ENCODE results near the gene TBX6. TPM values are rescaled to one million over a fixed set of nuclear protein-coding genes. Genes with fewer than 3 reads are reported as not detected.

TBX6 gene
- total and polyA plus RNA-seq, 2 of the 4 experiments (the other 2 are of a cell fraction) = 0.10 TPM; not detected in 1

DNA sequence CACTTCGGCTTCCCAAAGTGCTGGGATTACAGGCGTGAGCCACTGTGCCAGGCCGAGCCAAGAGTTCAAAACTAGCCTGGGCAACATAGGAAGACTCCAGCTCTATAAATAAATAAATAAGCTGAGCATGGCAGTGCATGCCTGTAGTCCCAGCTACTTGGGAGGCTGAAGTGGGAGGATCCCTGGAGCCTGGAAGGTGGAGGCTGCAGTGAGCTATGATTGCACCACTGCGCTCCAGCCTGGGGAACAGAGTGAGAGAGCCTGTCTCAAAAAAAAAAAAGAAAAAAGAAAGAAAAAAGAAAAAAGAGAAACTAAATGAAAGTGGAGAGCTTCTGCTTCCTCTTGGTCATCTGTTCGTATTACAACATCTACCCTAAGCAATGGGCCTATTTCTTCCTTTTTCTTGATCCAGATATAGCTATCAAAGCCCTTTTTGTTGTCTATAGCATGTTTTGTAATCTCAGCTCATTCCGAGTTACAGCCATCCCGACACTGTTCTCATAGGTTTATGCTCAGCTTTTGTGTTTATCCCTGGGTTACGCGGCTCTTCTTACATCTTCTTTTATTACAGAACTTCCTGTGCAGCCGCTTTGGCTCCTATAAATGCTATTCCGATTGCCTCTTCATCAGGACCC lies 45.4 kb upstream of the TBX6 start:
- Histone ChIP-seq H2AK9ac (replicated peaks; ENCODE audit: low read depth, low read length, poor library complexity) (no peak overlapping the region), H3K27me3 (ENCODE audit: control insufficient read depth, insufficient read depth, low read length) (peaks cover 5% of the 10 kb centered on the region), H3K4me1 (ENCODE audit: control insufficient read depth, insufficient read depth, low read length) (peaks cover under 1% of the 10 kb centered on the region; the same call in 1 of the 2 replicates), H3K79me1 (ENCODE audit: low read depth in 1 of 2, low read length in 2 of 2) (no peaks in the 10 kb centered on the region), H3K4me2 (ENCODE audit: low read depth, low read length) (no peak overlapping the region), H3K4me3 (ENCODE audit: insufficient read depth, low read depth, low read length) (no peak overlapping the region), H3K18ac (ENCODE audit: low read depth, low read length) (no peak overlapping the region), H2BK120ac (ENCODE audit: low read depth, low read length) (no peak overlapping the region), H4K20me1 (ENCODE audit: insufficient read depth, low read length) (no peaks in the 10 kb centered on the region), H2AK5ac (ENCODE audit: low read depth, low read length) (no peak overlapping the region), H4K8ac (ENCODE audit: low read depth in 2 of 2, low read length in 2 of 2) (no peak overlapping the region), H2BK5ac (ENCODE audit: low read depth, low read length, poor library complexity, severe bottlenecking) (no peak overlapping the region), H3K14ac (replicated peaks; ENCODE audit: low read depth, low read length) (no peak overlapping the region), H3K9ac (ENCODE audit: low read depth, low read length) (no peak overlapping the region), H3K56ac (ENCODE audit: extremely low read depth, insufficient read depth, low read length) (no peak overlapping the region), H3K23ac (ENCODE audit: low read depth, low read length) (no peak overlapping the region), H3K27ac (ENCODE audit: insufficient read depth, low read length) (no peak overlapping the region), H3K9me3 (ENCODE audit: control insufficient read depth, insufficient read depth, low read length) (no peaks in the 10 kb centered on the region), H3K36me3 (ENCODE audit: control insufficient read depth, insufficient read depth, low read length) (no peaks in the 10 kb centered on the region), H4K5ac (ENCODE audit: low read depth, low read length) (no peak overlapping the region), H2AFZ (replicated peaks; ENCODE audit: low read length, poor library complexity) (no peak overlapping the region), H3K4ac (ENCODE audit: low read depth, low read length) (no peak overlapping the region), H2BK20ac (ENCODE audit: low read depth, low read length) (no peak overlapping the region), H2BK15ac (ENCODE audit: low read depth, low read length) (no peak overlapping the region), H3K9me1 (ENCODE audit: insufficient read depth, low read length) (0 out of 2 replicates have a peak, but pooled peaks cover 1% of the 10 kb centered on the region), H4K91ac (ENCODE audit: insufficient read depth, low read depth, low read length) (no peak overlapping the region)
- in situ Hi-C loops (cut with MboI; ENCODE audit: low sequenced_read_pairs) (no loop called here), dilution Hi-C loops (cut with HindIII; ENCODE audit: low sequenced_read_pairs, unreplicated experiment) (no loop called here), intact Hi-C loops (cut with micrococcal nuclease) (no loop called here)
- ChIA-PET CTCF (interaction anchor here (0.5 to 1.1 kb wide), 2 partner anchors 20 to 45 kb away, joined by 3 read pairs; no protein-coding TSS in a partner anchor), POLR2A (ENCODE audit: unreplicated experiment) (interaction anchor here (0.6 kb wide), 2 partner anchors 12 to 14 kb away, joined by 3 read pairs; no protein-coding TSS in a partner anchor)
- ATAC-seq (ENCODE audit: low read depth) (no peak), DNase-seq (no peak)
- no CpG with 5 or more reads among the region's 11 CpGs for WGBS, 2 experiments (ENCODE audit: extremely low coverage in 2 of 2, insufficient read length in 1 of 2)
- TF ChIP-seq RAD21 (IDR thresholded peaks at IDR 0.05; ENCODE audit: low read length) (no peak), MAZ (IDR thresholded peaks at IDR 0.05; ENCODE audit: borderline replicate concordance, low read depth, low read length) (no peak), CEBPB (IDR thresholded peaks at IDR 0.05; ENCODE audit: low read depth, low read length) (no peak), MXI1 (IDR thresholded peaks at IDR 0.05; ENCODE audit: borderline replicate concordance, low read depth, low read length) (no peak), CHD1 (IDR thresholded peaks at IDR 0.05; ENCODE audit: low read depth, low read length) (no peak), NFE2L2 (IDR thresholded peaks at IDR 0.05; ENCODE audit: low read depth, low read length) (no peak), MAFK (IDR thresholded peaks at IDR 0.05; ENCODE audit: low read depth, low read length) (no peak)
- TF ChIP-seq, protein P1, sequence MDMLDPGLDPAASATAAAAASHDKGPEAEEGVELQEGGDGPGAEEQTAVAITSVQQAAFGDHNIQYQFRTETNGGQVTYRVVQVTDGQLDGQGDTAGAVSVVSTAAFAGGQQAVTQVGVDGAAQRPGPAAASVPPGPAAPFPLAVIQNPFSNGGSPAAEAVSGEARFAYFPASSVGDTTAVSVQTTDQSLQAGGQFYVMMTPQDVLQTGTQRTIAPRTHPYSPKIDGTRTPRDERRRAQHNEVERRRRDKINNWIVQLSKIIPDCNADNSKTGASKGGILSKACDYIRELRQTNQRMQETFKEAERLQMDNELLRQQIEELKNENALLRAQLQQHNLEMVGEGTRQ (IDR thresholded peaks at IDR 0.05; ENCODE audit: low read depth, low read length) = no peak
- TF ChIP-seq, protein P2, sequence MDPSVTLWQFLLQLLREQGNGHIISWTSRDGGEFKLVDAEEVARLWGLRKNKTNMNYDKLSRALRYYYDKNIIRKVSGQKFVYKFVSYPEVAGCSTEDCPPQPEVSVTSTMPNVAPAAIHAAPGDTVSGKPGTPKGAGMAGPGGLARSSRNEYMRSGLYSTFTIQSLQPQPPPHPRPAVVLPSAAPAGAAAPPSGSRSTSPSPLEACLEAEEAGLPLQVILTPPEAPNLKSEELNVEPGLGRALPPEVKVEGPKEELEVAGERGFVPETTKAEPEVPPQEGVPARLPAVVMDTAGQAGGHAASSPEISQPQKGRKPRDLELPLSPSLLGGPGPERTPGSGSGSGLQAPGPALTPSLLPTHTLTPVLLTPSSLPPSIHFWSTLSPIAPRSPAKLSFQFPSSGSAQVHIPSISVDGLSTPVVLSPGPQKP (IDR thresholded peaks at IDR 0.05; ENCODE audit: borderline replicate concordance, low read depth, low read length) = no peak
- no TSS peak for BruUV-seq (replicated peaks)
